OCI-LY3 (cell line): ENCODE results near the gene CGB1.
A peak's percentile ranks its signal among the peaks of the same experiment; 100 is the strongest.

Experiments
- H2AFZ ChIP-seq: fragments of 200-600, 300-600 bp; shearing (Covaris generic); 2 replicates; pipeline ENCODE4 v1.6.0; 2014; ENCODE audit warnings: antibody characterized with exemption, low read depth, low read length
- H3K27ac ChIP-seq: fragments of 200-600, 300-600 bp; sonication (generic); 2 replicates; pipeline ENCODE4 v1.5.1; 2014; ENCODE audit warnings: mild to moderate bottlenecking, low read length, moderate library complexity, mixed read lengths
- H3K27me3 ChIP-seq: fragments of 200-600, 300-600 bp; sonication (generic); 2 replicates; pipeline ENCODE4 v1.6.1; 2014; ENCODE audit warnings: low read depth, low read length, mixed read lengths
- H3K36me3 ChIP-seq: fragments of 200-600, 300-600 bp; sonication (generic); replicated peaks from 2 replicates; pipeline ENCODE3; 2014; ENCODE audit warnings: low read depth, low read length, mixed read lengths
- H3K4me1 ChIP-seq: fragments of 300-600, 200-600 bp; sonication (generic); 2 replicates; pipeline ENCODE4 v1.6.1; 2014; ENCODE audit warnings: low read length, mixed read lengths
- H3K4me2 ChIP-seq: fragments of 200-600, 300-600 bp; sonication (generic); 2 replicates; pipeline ENCODE4 v1.6.1; 2014; ENCODE audit warnings: low read length, mixed read lengths
- H3K4me3 ChIP-seq: fragments of 300-600, 200-600 bp; sonication (generic); 2 replicates; pipeline ENCODE4 v1.5.1; 2014; ENCODE audit warnings: antibody characterized with exemption, mild to moderate bottlenecking, low read length, moderate library complexity
- H3K79me2 ChIP-seq: fragments of 300-600, 200-600 bp; shearing (Covaris generic); 2 replicates; pipeline ENCODE4 v1.6.1; 2014; ENCODE audit warnings: mild to moderate bottlenecking, low read length, mixed read lengths
- H3K9ac ChIP-seq: fragments of 300-600, 200-600 bp; shearing (Covaris generic); 2 replicates; pipeline ENCODE4 v1.6.0; 2014; ENCODE audit warnings: mild to moderate bottlenecking, low read length, moderate library complexity
- H3K9me3 ChIP-seq: fragments of 200-600, 300-600 bp; shearing (Covaris generic); 2 replicates; pipeline ENCODE4 v1.6.1; 2014; ENCODE audit warnings: low read length, mixed read lengths; ENCODE audit not compliant: insufficient read depth
- H4K20me1 ChIP-seq: fragments of 200-600, 300-600 bp; sonication (generic); 2 replicates; pipeline ENCODE4 v1.6.1; 2016; ENCODE audit warnings: low read length, mixed read lengths; ENCODE audit not compliant: insufficient read depth
- EZH2phosphoT487 ChIP-seq: fragments of 200-600 bp; shearing (Covaris generic); IDR thresholded peaks from 2 replicates; pipeline ENCODE4 v1.6.1; 2018; ENCODE audit warnings: antibody characterized with exemption, mixed run types, low read depth
- TF ChIP-seq, protein P1 (sequence below): fragments of 200-600, 300-600 bp; sonication (generic); IDR thresholded peaks from 2 replicates; pipeline ENCODE4 v1.5.1; 2014; ENCODE audit warnings: antibody characterized with exemption, low read length, low read depth

Gene CGB1

DNA sequence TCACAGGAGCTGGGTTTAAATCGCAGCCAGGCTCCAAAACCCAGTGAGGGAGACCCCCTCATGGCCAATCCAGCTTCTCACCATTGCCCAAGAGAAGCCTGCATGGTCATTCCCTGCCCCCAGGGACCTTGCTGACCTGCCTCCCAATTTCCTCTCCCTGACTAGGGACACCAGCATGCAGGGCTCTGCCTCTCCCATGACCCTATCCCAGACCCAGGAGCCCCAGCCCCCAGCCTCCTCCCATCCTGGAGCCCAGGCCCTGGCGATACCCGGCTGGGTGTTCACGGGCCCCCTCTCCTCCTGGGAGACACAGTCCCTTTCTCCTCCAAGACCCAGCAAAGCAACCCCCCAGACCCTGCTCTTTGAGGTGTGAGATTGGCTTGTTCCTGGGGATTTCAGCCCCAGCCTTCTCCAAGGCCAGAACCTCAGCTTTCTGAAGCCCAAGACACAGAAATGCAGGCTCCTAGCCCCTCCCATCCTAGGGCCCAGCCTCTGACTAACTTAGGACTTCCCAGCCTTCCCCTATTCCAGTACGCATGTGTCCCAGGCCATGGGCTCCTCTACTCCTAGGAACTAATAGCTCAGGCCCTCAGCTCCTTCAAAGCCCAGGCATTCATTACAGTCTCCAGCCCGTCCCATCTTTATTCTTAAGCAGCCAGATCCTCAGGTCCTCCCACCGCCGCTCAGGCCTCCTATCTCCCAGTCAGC, 44.7 kb downstream of the CGB1 start:
- TF ChIP-seq, protein P1, sequence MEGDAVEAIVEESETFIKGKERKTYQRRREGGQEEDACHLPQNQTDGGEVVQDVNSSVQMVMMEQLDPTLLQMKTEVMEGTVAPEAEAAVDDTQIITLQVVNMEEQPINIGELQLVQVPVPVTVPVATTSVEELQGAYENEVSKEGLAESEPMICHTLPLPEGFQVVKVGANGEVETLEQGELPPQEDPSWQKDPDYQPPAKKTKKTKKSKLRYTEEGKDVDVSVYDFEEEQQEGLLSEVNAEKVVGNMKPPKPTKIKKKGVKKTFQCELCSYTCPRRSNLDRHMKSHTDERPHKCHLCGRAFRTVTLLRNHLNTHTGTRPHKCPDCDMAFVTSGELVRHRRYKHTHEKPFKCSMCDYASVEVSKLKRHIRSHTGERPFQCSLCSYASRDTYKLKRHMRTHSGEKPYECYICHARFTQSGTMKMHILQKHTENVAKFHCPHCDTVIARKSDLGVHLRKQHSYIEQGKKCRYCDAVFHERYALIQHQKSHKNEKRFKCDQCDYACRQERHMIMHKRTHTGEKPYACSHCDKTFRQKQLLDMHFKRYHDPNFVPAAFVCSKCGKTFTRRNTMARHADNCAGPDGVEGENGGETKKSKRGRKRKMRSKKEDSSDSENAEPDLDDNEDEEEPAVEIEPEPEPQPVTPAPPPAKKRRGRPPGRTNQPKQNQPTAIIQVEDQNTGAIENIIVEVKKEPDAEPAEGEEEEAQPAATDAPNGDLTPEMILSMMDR = no peak
- TF ChIP-seq EZH2phosphoT487 = no peak
- Histone ChIP-seq H2AFZ (no peak overlapping the region), H3K9me3 (no peaks in the 10 kb centered on the region), H3K4me3 (peak overlapping the region; percentile 85), H4K20me1 (peaks cover 6% of the 10 kb centered on the region; the same call in 1 of the 2 replicates), H3K4me1 (peaks cover 16% of the 10 kb centered on the region), H3K36me3 (peaks cover 14% of the 10 kb centered on the region), H3K27ac (peak overlapping the region; percentile 43), H3K27me3 (no peaks in the 10 kb centered on the region), H3K9ac (peak overlapping the region; percentile 84), H3K79me2 (peaks cover 54% of the 10 kb centered on the region), H3K4me2 (peak overlapping the region; percentile 93)

DNA sequence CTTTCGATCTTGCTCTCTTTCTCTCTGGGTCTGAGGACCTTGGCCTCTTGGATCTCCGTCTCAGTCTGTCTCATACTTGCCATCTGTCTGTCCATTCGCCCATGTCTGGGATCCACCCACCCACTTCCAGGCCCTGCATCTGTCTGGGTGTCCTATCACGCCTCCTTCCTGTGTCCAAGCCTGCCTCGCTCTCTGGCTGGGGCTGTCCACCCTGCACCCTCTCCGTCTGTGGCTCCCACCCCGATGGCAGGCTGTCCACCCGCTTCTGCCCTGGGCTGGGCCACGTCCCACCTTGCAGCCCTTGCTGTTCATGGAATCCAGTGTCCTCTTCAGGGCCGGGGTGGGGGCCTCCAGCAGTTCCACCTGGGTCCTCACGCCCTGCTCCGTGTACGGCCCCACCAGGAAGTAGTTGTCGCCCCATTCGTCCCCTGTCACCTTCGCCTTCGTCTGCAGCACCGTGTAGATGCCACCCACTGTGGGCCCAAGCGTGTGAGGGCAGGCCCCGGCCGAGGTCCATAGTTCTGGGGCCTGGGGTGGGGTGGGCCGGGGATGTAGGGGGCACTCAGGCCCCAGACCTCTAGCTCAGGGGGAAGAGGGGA, 45.6 kb downstream of the CGB1 start:
- H3K9ac ChIP-seq = no peak overlapping the region
- no peaks in the 10 kb centered on the region for H3K9me3 ChIP-seq
- H3K4me3 ChIP-seq = no peak overlapping the region
- peaks cover 6% of the 10 kb centered on the region; the same call in 1 of the 2 replicates for H4K20me1 ChIP-seq
- H3K36me3 ChIP-seq = peaks cover 18% of the 10 kb centered on the region
- TF ChIP-seq, protein P1 = no peak
- TF ChIP-seq EZH2phosphoT487 = no peak
- peaks cover 16% of the 10 kb centered on the region for H3K4me1 ChIP-seq
- no peak overlapping the region for H2AFZ ChIP-seq
- no peak overlapping the region for H3K27ac ChIP-seq
- peaks cover 45% of the 10 kb centered on the region for H3K79me2 ChIP-seq
- H3K4me2 ChIP-seq = no peak overlapping the region
- no peaks in the 10 kb centered on the region for H3K27me3 ChIP-seq

DNA sequence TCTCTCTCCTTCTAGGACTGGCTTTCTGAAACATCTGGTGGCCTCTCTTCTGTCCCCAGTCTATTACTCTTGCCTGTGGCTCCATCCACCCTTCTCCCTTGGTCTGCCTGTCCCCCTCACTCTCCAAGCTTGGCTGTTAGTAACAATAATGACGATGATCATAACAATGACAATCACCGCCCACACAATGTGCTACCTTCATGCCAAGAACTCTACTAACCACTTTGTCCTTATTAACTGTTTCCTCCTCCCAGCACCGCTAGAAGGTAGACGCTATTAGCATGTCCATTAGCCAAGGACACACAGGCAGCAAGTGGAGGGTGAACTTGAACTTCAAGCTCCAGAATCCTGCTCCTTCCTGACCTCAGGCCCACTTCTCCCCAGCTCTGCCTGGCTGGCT, 46.3 kb downstream of the CGB1 start:
- no peaks in the 10 kb centered on the region for H3K9me3 ChIP-seq
- no peak overlapping the region for H3K4me2 ChIP-seq
- no peak overlapping the region for H3K9ac ChIP-seq
- no peak overlapping the region for H2AFZ ChIP-seq
- no peak overlapping the region for H3K4me3 ChIP-seq
- TF ChIP-seq, protein P1 = no peak
- no peak for TF ChIP-seq EZH2phosphoT487
- peaks cover 16% of the 10 kb centered on the region for H3K4me1 ChIP-seq
- peaks cover 6% of the 10 kb centered on the region; the same call in 1 of the 2 replicates for H4K20me1 ChIP-seq
- H3K27ac ChIP-seq = no peak overlapping the region
- H3K36me3 ChIP-seq = peaks cover 24% of the 10 kb centered on the region
- peaks cover 38% of the 10 kb centered on the region for H3K79me2 ChIP-seq
- H3K27me3 ChIP-seq = no peaks in the 10 kb centered on the region

DNA sequence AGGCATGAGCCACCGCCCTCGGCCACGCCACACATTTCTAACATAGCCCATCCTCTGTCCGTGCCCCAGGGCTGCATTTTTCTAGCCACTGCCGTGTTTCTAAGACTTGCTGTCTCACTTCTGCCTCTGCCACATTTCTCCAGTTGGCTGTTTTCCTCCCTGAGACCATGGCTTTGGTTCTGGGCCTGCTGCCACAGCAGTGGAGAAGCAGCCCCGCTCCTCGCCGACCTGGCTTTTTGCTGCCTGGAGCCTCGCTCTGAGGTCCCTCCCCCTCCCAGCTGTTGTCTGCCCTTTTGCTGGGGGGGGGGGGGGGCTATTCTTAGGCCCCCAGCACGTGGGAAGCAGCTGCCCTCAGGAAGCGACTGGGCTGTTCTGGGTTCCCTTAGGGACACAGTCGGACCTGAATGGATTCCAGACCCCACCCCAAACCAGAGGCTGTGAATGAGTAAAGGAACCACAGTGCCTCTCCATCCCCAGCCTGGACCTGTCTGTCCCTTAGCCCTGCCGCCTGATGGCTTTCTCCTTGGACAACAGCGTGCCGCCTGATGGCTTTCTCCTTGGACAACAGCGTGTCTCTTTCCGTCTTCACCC, 46.9 kb downstream of the CGB1 start:
- Histone ChIP-seq H3K27ac (no peak overlapping the region), H3K36me3 (peaks cover 27% of the 10 kb centered on the region), H3K9me3 (no peaks in the 10 kb centered on the region), H3K79me2 (peaks cover 32% of the 10 kb centered on the region), H3K4me2 (no peak overlapping the region), H3K4me3 (no peak overlapping the region), H4K20me1 (peaks cover 6% of the 10 kb centered on the region; the same call in 1 of the 2 replicates), H3K27me3 (no peaks in the 10 kb centered on the region), H3K4me1 (peaks cover 12% of the 10 kb centered on the region), H2AFZ (no peak overlapping the region), H3K9ac (no peak overlapping the region)
- TF ChIP-seq EZH2phosphoT487 = no peak
- TF ChIP-seq, protein P1 = no peak
